HepG2 (cell line): ENCODE results near the gene HSD3B1. TPM values are rescaled to one million over a fixed set of nuclear protein-coding genes. Genes with fewer than 3 reads are reported as not detected.
A peak's percentile ranks its signal among the peaks of the same experiment; 100 is the strongest.

Source experiments
- ATAC-seq: fragments of 200-7000 bp; cut with Tn5 transposase; 3 replicates; pipeline ENCODE4 v1.9.1; 2020; ENCODE audit warnings: mild to moderate bottlenecking, moderate library complexity
- BruUV-seq: library from RNA; stranded (reverse); fragments of 400-500 nt; replicated peaks from 2 replicates; lab custom pipeline; 2021; lab: Mats Ljungman, UMichigan
- CTCF ChIA-PET: fragments of 300-600 bp; formaldehyde crosslinking; extraction: SDS; loops from one replicate; lab custom pipeline; 2021; ENCODE audit warnings: low total read pairs, inconsistent platforms, low intra/inter-chr PET ratio; lab: Yijun Ruan, JAX
- POLR2A ChIA-PET: fragments of 350-600 bp; sonication (Branson Sonifier 250); formaldehyde crosslinking; loops from one replicate; lab custom pipeline; 2020; ENCODE audit warnings: antibody characterized with exemption, inconsistent platforms; lab: Yijun Ruan, JAX
- DNase-seq: peaks from one replicate; pipeline ENCODE4 v3.0.0-alpha.2; 2015; ENCODE audit warnings: low spot score
- FAIRE-seq: peaks from 3 replicates; lab custom pipeline; 2011; peaks lifted over from hg19 to GRCh38; lab: Jason Lieb, UNC
- H2AFZ ChIP-seq: one replicate; pipeline ENCODE4 v1.6.1; 2011; ENCODE audit warnings: low read length, inconsistent platforms
- H3K27ac ChIP-seq: fragments of 300-600 bp; 3 replicates; pipeline ENCODE4 v1.8.0; 2011; ENCODE audit warnings: mixed run types, mild to moderate bottlenecking, mixed read lengths, low read length, inconsistent platforms; ENCODE audit not compliant: insufficient read depth; ENCODE audit errors: extremely low read length
- H3K27me3 ChIP-seq, 2 experiments: fragments of 200-600 bp in 1 of 2; 2 replicates in 1 of 2; 3 replicates in 1 of 2; pipeline versions ENCODE4 v1.6.0 to v1.8.0; 2011; ENCODE audit warnings: low read length in 2 of 2, mild to moderate bottlenecking in 2 of 2, moderate library complexity in 2 of 2, inconsistent platforms in 1 of 2; ENCODE audit not compliant: insufficient read depth in 2 of 2, control insufficient read depth in 1 of 2
- H3K36me3 ChIP-seq, 2 experiments: fragments of 200-600 bp in 1 of 2; replicated peaks in 1 of 2; 2 replicates in 1 of 2; 3 replicates in 1 of 2; pipeline versions ENCODE4 v1.5.1 to v1.8.0; 2011; ENCODE audit warnings: low read length in 2 of 2, inconsistent platforms in 1 of 2; ENCODE audit not compliant: insufficient read depth in 2 of 2, control insufficient read depth in 1 of 2
- H3K4me1 ChIP-seq: 2 replicates; pipeline ENCODE4 v1.5.1; 2012; ENCODE audit warnings: low read length, inconsistent platforms; ENCODE audit not compliant: insufficient read depth
- H3K4me2 ChIP-seq: 2 replicates; pipeline ENCODE4 v1.6.0; 2011; ENCODE audit warnings: low read depth, low read length, inconsistent platforms
- H3K4me3 ChIP-seq, 3 experiments: fragments of 200-600 bp in 1 of 3; sonication (generic), shearing (Covaris generic) in 1 of 3; replicated peaks in 1 of 3; 2 replicates each; pipeline ENCODE4 v1.5.1; 2011 to 2016; ENCODE audit warnings: low read length in 3 of 3, inconsistent platforms in 2 of 3, low read depth in 2 of 3, mild to moderate bottlenecking in 2 of 3, control low read depth in 1 of 3, mixed read lengths in 1 of 3; ENCODE audit not compliant: insufficient read depth in 1 of 3
- H3K79me2 ChIP-seq: one replicate; pipeline ENCODE4 v1.6.1; 2011; ENCODE audit warnings: low read length, inconsistent platforms; ENCODE audit not compliant: insufficient read depth
- H3K9ac ChIP-seq: 2 replicates; pipeline ENCODE4 v1.6.0; 2011; ENCODE audit warnings: mild to moderate bottlenecking, low read depth, low read length, inconsistent platforms; ENCODE audit not compliant: insufficient read depth
- H3K9me3 ChIP-seq: 2 replicates; pipeline ENCODE4 v1.5.1; 2012; ENCODE audit warnings: mild to moderate bottlenecking, low read length
- H4K20me1 ChIP-seq: 2 replicates; pipeline ENCODE4 v1.6.0; 2011; ENCODE audit warnings: inconsistent platforms, mild to moderate bottlenecking, low read length, moderate library complexity; ENCODE audit not compliant: insufficient read depth
- BCL6 ChIP-seq: IDR thresholded peaks from 2 replicates; pipeline ENCODE4 v1.6.1; 2016; ENCODE audit warnings: missing genetic modification reagents, missing compliant biosample characterization
- CEBPB ChIP-seq: IDR thresholded peaks from 2 replicates; pipeline ENCODE4 v1.6.1; 2011; ENCODE audit warnings: low read depth, low read length, improper control_type of control experiment, borderline replicate concordance
- ELF1 ChIP-seq: sonication (generic); formaldehyde crosslinking; IDR thresholded peaks from 2 replicates; pipeline ENCODE4 v1.4.0; 2020; ENCODE audit warnings: missing genetic modification reagents
- FOXA3 ChIP-seq: IDR thresholded peaks from 2 replicates; pipeline ENCODE4 v1.6.1; 2016; ENCODE audit warnings: missing genetic modification reagents, missing compliant biosample characterization
- HDAC2 ChIP-seq: sonication (generic); formaldehyde crosslinking; IDR thresholded peaks from 2 replicates; pipeline ENCODE4 v1.4.0; 2020; ENCODE audit warnings: missing genetic modification reagents
- HOXA9 ChIP-seq: sonication (generic); formaldehyde crosslinking; IDR thresholded peaks from 2 replicates; pipeline ENCODE4 v1.8.1; 2022; ENCODE audit warnings: missing genetic modification reagents, mild to moderate bottlenecking, moderate library complexity, borderline replicate concordance
- MIER2 ChIP-seq: IDR thresholded peaks from 2 replicates; pipeline ENCODE4 v1.6.1; 2016; ENCODE audit warnings: missing biosample characterization, missing genetic modification reagents
- NCOA1 ChIP-seq: sonication (generic); formaldehyde crosslinking; IDR thresholded peaks from 2 replicates; pipeline ENCODE4 v1.9.0; 2021; ENCODE audit warnings: missing genetic modification reagents
- SOX13 ChIP-seq, 3 experiments: fragments of 450-650 bp in 1 of 3; sonication (generic) in 1 of 3; formaldehyde crosslinking in 1 of 3; IDR thresholded peaks in 2 of 3; conservative IDR thresholded peaks in 1 of 3; 2 replicates each; pipeline versions ENCODE4 v1.5.0 to v1.6.1; 2016 to 2020; ENCODE audit warnings: antibody characterized with exemption in 1 of 3, mild to moderate bottlenecking in 1 of 3, missing compliant biosample characterization in 1 of 3, missing genetic modification reagents in 1 of 3, moderate library complexity in 1 of 3
- TBL1XR1 ChIP-seq: fragments of 150-350 bp; IDR thresholded peaks from 2 replicates; pipeline ENCODE4 v1.6.1; 2014; ENCODE audit warnings: borderline replicate concordance, low read length; ENCODE audit not compliant: partially characterized antibody
- ZMYM3 ChIP-seq: sonication (generic); formaldehyde crosslinking; IDR thresholded peaks from 2 replicates; pipeline ENCODE4 v1.5.1; 2020; ENCODE audit warnings: mild to moderate bottlenecking, missing genetic modification reagents
- ZNF296 ChIP-seq: sonication (generic); formaldehyde crosslinking; conservative IDR thresholded peaks from 2 replicates; pipeline ENCODE4 v1.5.0; 2020; ENCODE audit warnings: mild to moderate bottlenecking, missing genetic modification reagents
- ZNF768 ChIP-seq: sonication (generic); formaldehyde crosslinking; IDR thresholded peaks from 2 replicates; pipeline ENCODE4 v1.4.0; 2020; ENCODE audit warnings: missing genetic modification reagents
- ZNF792 ChIP-seq: IDR thresholded peaks from 2 replicates; pipeline ENCODE4 v1.6.1; 2016
- ZSCAN25 ChIP-seq: sonication (generic); formaldehyde crosslinking; IDR thresholded peaks from 2 replicates; pipeline ENCODE4 v1.8.0; 2022; ENCODE audit warnings: mild to moderate bottlenecking, missing genetic modification reagents
- WGBS: methylation state at CpG from one replicate; pipeline ENCODE4 v1.1.6; 2017; ENCODE audit warnings: low lambda C conversion rate; 5-methylcytosine and 5-hydroxymethylcytosine counted together
- in situ Hi-C: cut with HindIII; loops from 2 replicates; pipeline ENCODE4 v1.10.0; 2017; ENCODE audit warnings: low pct_unique_long_range_greater_than_20kb; ENCODE audit not compliant: extremely low pct_ligation_motif_present
- intact Hi-C: fragments of 100-400 bp; cut with micrococcal nuclease; formaldehyde crosslinking; loops from one replicate; pipeline ENCODE4 v1.10.0; 2022; ENCODE audit not compliant: unreplicated experiment
- polyA plus RNA-seq, 8 experiments: library from polyadenylated mRNA; depleted of rRNA in 3 of 8; stranded (reverse) in 7 of 8; unstranded in 1 of 8; fragments of >200 nt; fragmentation: Illumina TruSeq in 4 of 8; extraction: Trizol in 4 of 8; gene quantifications; 2 replicates each; pipeline versions ENCODE4 v1.2.1 to v1.2.3, GENCODE V29; 2011 to 2016; ENCODE audit warnings: low read depth in 4 of 8, missing spikeins in 1 of 8, mixed read lengths in 1 of 8; ENCODE audit not compliant: insufficient read depth in 1 of 8
- total RNA-seq, 5 experiments: library from RNA; depleted of rRNA; stranded (reverse); fragments of >200 nt; fragmentation: Illumina TruSeq; extraction: Trizol; gene quantifications; 2 replicates each; pipeline ENCODE4 v1.2.3, GENCODE V29; 2016; ENCODE audit warnings: low read depth in 1 of 5

The HSD3B1 gene
- total and polyA plus RNA-seq, 2 of the 13 experiments (the other 11 are each of a cell fraction or from before 2014, with no cell fraction given) = not detected

DNA sequence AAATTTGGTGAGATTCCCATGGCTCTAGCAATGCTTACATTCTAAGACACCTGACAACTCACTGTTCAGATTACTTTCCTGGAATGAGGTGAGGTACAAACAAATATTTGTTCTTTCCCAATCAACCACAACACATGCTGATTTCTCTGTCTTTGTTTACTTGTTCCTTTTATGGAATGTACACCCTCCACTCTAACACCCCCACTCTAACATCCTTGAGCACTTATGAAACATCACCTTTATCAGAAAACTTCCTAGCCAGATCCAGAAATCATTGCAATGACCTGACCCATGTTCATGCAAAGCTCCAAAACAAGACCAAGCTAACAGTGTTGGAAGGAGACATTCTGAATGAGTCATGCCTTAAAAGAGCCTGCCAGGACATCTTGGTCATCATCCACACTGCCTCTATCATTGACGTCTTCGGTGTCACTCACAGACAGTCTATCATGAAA, 35.5 kb downstream of the HSD3B1 start:
- CTCF ChIA-PET = no interaction called here
- no peak for ATAC-seq
- peaks cover 6% of the 10 kb centered on the region; the same call in 1 of the 2 replicates for H3K4me1 ChIP-seq
- TF ChIP-seq HDAC2 (no peak), ELF1 (CRISPR knock-in tag) (no peak), BCL6 (CRISPR knock-in tag) (0 out of 2 replicates have a peak, but pooled peaks have one; percentile 27), SOX13 (IDR thresholded peaks at IDR 0.05) (no peak), SOX13 (CRISPR knock-in tag; conservative IDR thresholded peaks at IDR 0.05 in 1 of 2, IDR thresholded peaks at IDR 0.05 in 1 of 2) (no peak), ZNF296 (CRISPR knock-in tag) (no peak), CEBPB (no peak), FOXA3 (peak; percentile 33; the same call in 1 of the 2 replicates), NCOA1 (CRISPR knock-in tag) (no peak), ZMYM3 (no peak), ZNF768 (CRISPR knock-in tag) (no peak), HOXA9 (CRISPR knock-in tag) (no peak), MIER2 (CRISPR knock-in tag) (no peak), TBL1XR1 (no peak), ZNF792 (CRISPR knock-in tag) (no peak), ZSCAN25 (CRISPR knock-in tag) (no peak)
- in situ Hi-C loops = no loop called here
- H3K9me3 ChIP-seq = no peaks in the 10 kb centered on the region
- H3K79me2 ChIP-seq = no peaks in the 10 kb centered on the region
- no peaks in the 10 kb centered on the region for H4K20me1 ChIP-seq
- no peak for FAIRE-seq
- no peak overlapping the region for H3K27ac ChIP-seq
- no peaks in the 10 kb centered on the region for H3K36me3 ChIP-seq
- DNase-seq = no peak
- POLR2A ChIA-PET = no interaction called here
- no peak overlapping the region for H3K4me2 ChIP-seq
- H3K4me3 ChIP-seq = no peak overlapping the region
- 0 out of 5 replicates have a peak, but pooled peaks cover 0 to under 1% of the 10 kb centered on the region in 2 experiments for H3K27me3 ChIP-seq
- 56% methylated on average over 2 of the region's 2 CpGs for WGBS
- no TSS peak for BruUV-seq
- no peak overlapping the region for H3K9ac ChIP-seq
- no peak overlapping the region for H2AFZ ChIP-seq
- intact Hi-C loops = loop anchor here (10.0 kb wide), 1 partner anchor 52 kb away; no protein-coding TSS in a partner anchor
